GM21526 (cell line): ENCODE measurements around the gene RUBCNL.
A peak's percentile ranks its signal among the peaks of the same experiment; 100 is the strongest.

ENCODE experiments used
- ATAC-seq: cut with Tn5 transposase; IDR thresholded peaks from one replicate; pipeline ENCODE4 v1.9.1; 2021; ENCODE audit warnings: moderate library complexity; ENCODE audit not compliant: unreplicated experiment, low FRiP score

RUBCNL gene

GRCh38 chr13:46343279-46343994 lies 43.6 kb downstream of the RUBCNL start:
- ATAC-seq: no peak

- no peak for ATAC-seq
Observed at GRCh38 chr13:46342538-46342937, 44.5 kb downstream of the RUBCNL start.

GRCh38 chr13:46341112-46341711 lies 45.8 kb downstream of the RUBCNL start:
- ATAC-seq: no peak

- no peak for ATAC-seq
Observed at GRCh38 chr13:46340631-46341111, 46.4 kb downstream of the RUBCNL start.

DNA sequence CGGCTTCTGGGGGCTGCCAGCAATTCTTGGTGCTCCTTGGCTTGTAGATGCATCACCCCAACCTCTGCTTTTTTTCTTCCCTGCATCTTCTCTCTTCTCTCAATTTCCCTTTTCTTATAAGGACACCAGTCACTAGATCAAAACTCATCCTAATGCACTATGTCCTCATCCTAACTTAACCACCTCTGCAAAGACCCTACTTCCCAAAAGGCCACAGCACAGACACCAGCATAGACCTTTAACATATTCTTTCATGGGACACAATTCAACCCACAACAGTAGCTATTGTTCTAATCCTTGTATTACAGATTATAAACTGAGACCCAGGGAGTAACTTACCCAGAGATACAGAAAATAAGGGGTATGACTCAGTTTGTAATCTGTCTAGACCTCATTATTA lies 47.0 kb downstream of the RUBCNL start:
- no peak for ATAC-seq

- ATAC-seq: no peak
Observed at GRCh38 chr13:46339035-46339666, 47.9 kb downstream of the RUBCNL start.

DNA sequence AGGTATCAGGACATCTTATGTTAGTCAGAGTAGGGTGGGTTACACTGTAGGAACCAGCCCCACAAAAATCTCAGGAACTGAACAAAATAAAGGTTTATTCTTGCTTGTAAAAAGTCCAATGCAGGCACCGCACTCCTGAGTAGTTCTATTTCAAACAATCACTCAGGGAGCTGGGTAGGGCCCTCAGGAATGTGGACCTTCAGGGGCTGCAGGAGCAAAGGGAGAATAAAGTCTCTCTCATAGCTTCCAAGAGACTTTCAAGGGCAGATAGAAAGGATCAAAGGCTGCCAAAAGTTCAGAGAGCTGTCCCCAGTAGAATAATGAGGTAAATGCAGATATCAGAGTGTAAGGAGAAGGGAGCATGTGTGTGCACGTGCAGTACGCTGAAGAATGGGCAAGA lies 49.4 kb downstream of the RUBCNL start:
- no peak for ATAC-seq

- ATAC-seq: no peak
Observed at GRCh38 chr13:46334035-46334822, 52.8 kb downstream of the RUBCNL start.

DNA sequence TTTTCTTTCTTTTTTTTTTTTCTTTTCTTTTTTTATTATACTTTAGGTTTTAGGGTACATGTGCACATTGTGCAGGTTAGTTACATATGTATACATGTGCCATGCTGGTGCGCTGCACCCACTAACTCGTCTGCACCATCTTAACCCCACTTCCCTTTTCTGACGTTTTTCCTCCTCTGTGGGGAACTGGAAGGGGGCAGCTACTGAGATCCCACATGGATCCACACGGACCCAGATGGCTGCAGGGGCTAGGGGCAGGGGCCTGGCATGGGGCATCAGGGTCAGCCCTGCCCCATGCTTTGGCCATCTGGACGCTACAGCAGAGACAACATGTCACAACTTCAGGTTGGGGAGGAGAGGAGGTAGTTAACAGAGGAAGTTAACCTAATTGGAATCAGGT lies 54.3 kb downstream of the RUBCNL start:
- ATAC-seq: no peak

GRCh38 chr13:46329624-46330023 lies 57.4 kb downstream of the RUBCNL start:
- no peak for ATAC-seq

GRCh38 chr13:46327246-46327645 lies 59.8 kb downstream of the RUBCNL start:
- no peak for ATAC-seq

GRCh38 chr13:46324976-46325375 lies 62.1 kb downstream of the RUBCNL start:
- no peak for ATAC-seq

DNA sequence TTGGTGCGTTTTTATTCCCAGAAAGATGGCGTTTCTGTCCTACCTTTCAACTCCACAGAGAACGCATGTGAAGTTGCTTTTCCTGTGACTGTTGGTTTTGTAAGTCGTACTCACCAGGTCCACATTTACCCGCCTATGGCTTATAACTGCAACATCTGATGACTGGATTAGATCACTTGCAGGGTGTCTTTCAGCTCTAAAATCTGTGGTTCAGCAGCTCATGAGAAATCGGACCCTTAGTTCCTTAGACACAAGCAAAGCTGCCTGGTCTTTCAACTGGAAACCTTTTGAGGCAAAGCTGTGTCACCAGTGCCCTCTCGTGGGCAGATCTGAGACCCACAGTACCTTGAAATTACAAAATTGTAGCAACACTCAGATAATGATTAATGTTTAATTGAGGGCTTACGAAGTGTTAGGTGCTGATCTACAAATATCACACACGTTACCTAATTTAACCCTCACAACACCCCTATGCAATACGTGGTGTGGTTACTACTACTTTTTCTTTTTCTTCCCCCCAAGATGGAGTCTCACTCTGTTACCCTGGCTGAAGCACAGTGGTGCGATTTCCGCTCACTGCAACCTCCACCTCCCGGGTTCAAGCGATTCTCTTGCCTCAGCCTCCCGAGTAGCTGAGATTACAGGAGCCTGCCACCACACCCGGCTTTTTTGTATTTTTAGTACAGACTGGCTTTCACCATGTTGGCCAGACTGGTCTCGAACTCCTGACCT lies 65.4 kb downstream of the RUBCNL start:
- ATAC-seq: peak; percentile 53

DNA sequence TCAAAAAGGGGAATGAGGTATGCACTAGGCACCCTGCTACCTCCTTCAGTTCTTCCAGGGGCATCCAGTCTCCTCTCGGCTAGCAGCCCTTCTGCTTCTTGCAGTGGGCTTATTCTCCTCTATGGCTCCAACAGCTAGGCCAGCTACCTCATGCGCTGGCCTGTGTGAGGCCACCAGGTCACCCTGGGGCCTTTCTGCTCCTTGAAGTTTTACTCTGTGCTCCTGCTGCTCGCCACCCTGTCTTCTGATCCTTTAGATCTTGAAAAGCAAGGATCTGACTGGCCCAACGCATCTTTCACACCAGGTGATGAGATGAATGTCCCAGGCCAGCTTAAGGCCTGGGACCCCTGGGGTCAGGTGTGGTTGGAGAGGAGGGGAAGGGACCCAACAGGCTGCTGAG lies 66.2 kb downstream of the RUBCNL start:
- no peak for ATAC-seq

DNA sequence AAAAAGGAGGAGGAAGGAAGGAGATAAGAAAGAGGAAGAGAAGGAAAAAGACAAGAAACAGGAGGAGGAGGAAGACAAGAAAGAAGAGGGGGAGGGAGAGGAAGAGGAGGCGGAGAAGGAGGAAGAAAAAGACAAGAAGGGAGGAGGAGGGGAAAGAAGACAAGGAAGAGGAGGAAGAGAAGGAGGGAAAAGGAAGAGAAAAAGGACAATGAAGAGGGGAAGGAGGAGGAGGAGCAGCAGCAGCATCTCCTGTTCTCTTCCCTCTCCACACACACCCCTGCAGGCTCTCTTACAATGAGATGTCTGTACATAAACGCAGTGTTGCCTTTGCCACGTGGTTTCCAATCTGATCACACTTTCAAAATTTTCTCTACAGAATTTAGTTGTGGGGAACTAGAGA lies 66.6 kb downstream of the RUBCNL start:
- no peak for ATAC-seq

GRCh38 chr13:46318986-46319385 lies 68.1 kb downstream of the RUBCNL start:
- ATAC-seq: no peak

DNA sequence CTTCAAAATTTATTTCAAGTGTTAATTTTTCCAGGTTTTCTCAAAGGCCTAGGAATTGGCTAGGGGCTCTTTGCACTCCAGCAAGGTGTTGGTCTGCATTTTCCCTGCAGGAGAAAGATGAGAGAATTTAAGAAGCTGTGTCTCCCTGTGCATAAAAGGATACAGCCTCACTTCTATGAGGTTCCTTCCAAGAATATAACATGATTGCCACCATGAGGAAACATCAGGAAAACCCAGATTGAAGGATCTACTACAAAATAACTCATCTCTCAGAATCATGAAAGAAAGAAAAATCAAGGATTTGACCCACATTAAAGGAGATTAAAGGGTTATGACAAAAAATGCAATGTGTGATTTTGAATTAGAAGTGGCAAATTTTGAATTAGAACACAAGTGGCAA lies 69.9 kb downstream of the RUBCNL start:
- ATAC-seq: no peak

DNA sequence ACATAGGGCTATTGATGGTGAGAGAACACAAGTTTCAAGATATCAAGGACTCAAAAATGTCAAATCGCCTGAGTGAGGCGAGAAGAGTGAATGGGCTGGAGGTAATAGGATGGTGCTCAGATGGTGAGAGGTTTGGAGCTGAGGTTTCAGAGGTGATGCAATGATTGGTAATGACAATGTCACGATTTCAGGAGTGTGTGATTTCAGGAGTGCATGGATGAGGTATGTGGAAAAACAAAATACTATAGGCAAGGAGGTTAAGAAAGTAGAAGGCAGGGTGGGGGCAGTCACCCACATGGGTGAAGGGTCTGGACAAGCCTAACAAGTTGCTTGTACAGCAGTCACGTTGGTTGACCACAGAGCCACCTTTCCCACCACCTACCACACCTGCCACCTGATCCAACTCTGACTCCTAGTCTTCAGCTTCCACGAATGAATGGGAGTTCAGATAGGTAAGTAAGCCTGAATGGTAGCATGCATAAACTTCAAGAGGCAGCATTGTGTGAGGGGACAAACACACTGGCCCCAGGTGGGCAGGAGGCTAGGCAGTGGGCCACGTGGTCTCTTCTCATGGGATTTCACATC lies 71.5 kb downstream of the RUBCNL start:
- ATAC-seq: no peak

DNA sequence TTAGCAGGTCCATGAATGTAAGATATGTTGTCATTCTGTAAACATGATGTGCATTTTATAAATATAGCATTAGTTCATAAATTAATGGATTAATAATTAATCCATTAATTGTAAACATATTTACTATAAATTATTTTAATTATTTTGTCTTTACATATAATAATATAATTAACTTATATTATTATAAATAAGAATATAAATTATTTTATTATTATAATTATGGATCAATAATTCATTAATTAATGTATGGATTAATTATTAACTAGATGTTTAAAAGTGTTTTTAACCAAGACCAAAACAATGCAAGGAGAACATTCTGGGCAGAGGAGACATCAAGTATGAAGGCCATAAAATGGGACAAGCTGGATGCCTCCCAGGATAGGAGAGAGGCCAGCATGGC lies 72.0 kb downstream of the RUBCNL start:
- ATAC-seq: no peak

DNA sequence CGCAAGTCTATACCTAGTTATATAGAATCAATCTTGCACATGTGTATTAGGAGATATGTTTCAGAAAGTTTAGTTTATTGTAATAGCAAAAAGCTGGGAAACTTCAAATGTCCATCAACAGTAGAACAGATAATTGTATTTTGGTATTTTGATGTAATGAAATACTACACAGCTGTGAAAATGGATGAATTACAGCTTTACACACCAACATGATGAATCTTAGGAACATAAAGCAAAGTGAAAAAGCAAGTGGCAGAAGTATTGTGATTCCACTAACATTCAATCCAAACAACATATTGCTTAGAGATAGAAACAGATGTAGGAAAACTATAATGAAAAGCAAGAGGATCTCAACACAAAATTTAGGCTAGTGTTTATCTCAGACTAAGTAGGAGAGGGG lies 72.5 kb downstream of the RUBCNL start:
- ATAC-seq: no peak
